Lower leg skin (tissue), 3 donors: ENCODE measurements around the gene ACVRL1.

Experiments used
- POLR2A ChIP-seq, 2 donors: fragments of 450-650 bp; IDR thresholded peaks; one replicate each; pipeline ENCODE4 v1.6.1; 2016 to 2017; ENCODE audit warnings: antibody characterized with exemption in 2 of 2, mild to moderate bottlenecking in 1 of 2, moderate library complexity in 1 of 2
- TF ChIP-seq, protein P1 (sequence below), 3 donors: fragments of 450-650 bp; IDR thresholded peaks; one replicate each; pipeline ENCODE4 v1.5.1; 2016; ENCODE audit warnings: antibody characterized with exemption in 3 of 3, mild to moderate bottlenecking in 3 of 3, moderate library complexity in 2 of 3

DNA sequence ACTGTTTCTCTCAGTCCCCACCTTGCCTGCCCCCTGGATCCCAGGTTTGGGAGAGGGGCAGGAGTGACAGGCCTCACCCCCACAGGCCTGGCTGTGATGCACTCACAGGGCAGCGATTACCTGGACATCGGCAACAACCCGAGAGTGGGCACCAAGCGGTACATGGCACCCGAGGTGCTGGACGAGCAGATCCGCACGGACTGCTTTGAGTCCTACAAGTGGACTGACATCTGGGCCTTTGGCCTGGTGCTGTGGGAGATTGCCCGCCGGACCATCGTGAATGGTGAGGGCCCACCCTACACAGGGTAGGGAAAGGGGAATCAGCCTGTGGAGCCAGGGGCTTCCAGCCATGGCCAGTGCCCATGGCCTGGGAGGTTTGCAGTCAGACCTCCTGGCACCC is 8.6 kb downstream of the ACVRL1 start:
- TF ChIP-seq, protein P1, sequence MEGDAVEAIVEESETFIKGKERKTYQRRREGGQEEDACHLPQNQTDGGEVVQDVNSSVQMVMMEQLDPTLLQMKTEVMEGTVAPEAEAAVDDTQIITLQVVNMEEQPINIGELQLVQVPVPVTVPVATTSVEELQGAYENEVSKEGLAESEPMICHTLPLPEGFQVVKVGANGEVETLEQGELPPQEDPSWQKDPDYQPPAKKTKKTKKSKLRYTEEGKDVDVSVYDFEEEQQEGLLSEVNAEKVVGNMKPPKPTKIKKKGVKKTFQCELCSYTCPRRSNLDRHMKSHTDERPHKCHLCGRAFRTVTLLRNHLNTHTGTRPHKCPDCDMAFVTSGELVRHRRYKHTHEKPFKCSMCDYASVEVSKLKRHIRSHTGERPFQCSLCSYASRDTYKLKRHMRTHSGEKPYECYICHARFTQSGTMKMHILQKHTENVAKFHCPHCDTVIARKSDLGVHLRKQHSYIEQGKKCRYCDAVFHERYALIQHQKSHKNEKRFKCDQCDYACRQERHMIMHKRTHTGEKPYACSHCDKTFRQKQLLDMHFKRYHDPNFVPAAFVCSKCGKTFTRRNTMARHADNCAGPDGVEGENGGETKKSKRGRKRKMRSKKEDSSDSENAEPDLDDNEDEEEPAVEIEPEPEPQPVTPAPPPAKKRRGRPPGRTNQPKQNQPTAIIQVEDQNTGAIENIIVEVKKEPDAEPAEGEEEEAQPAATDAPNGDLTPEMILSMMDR (IDR thresholded peaks at IDR 0.05) = no peak
- TF ChIP-seq POLR2A (IDR thresholded peaks at IDR 0.05) = no peak
